Transverse colon (tissue), 4 donors: Measurements from ENCODE around the gene IRS2.

Experiments
- CTCF ChIP-seq, 5 experiments: fragments of 200-600 bp in 3 of 5; fragments of 450-650 bp in 2 of 5; sonication (generic) in 3 of 5; IDR thresholded peaks; 1 replicate in 2 of 5; 2 replicates in 3 of 5; pipeline ENCODE4 v1.5.1; 2016 to 2017; ENCODE audit warnings: antibody characterized with exemption in 5 of 5, inconsistent platforms in 3 of 5, mild to moderate bottlenecking in 2 of 5, moderate library complexity in 1 of 5
- EP300 ChIP-seq: sonication (generic); formaldehyde crosslinking; IDR thresholded peaks from one replicate; pipeline ENCODE4 v1.6.1; 2017; ENCODE audit warnings: antibody characterized with exemption, low read depth
- POLR2A ChIP-seq: fragments of 450-650 bp; IDR thresholded peaks from one replicate; pipeline ENCODE4 v1.6.1; 2016; ENCODE audit warnings: antibody characterized with exemption, mild to moderate bottlenecking, moderate library complexity
- POLR2AphosphoS5 ChIP-seq, 3 donors: sonication (generic); formaldehyde crosslinking; IDR thresholded peaks; one replicate each; pipeline ENCODE4 v1.6.1; 2016; ENCODE audit warnings: antibody characterized with exemption in 3 of 3

- TF ChIP-seq CTCF (IDR thresholded peaks at IDR 0.05) = no peak
- no peak for TF ChIP-seq POLR2A
- TF ChIP-seq EP300 = no peak
- no peak for TF ChIP-seq POLR2AphosphoS5 (IDR thresholded peaks at IDR 0.05)
Observed at GRCh38 chr13:109723046-109723445, 63.3 kb downstream of the IRS2 start.
